ENCODE measurements around the gene HHAT.
"Not testable (repeated sequence)": the region's sequence is repeated elsewhere in the genome, so short reads cannot be mapped to it uniquely, and the experiment has no call there.

Gene HHAT

DNA sequence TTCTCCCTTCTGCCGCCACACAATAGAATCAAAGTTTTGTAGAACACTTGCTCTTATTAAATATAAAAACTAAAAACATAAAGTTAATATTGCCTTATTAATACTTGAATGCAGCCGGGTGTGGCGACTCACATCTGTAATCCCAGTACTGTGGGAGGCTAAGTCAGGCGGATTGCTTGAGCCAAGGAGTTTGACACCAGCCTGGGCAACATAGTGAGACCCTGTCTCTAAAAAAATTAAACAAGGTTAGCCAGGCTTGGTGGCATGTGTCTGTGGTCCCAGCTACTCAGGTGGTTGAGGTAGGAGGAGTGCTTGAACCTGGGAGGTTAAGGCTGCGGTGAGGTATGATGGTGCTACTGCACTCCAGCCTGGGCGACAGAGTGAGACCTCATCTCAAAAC is 13.2 kb upstream of the HHAT start:
- no peak for DNase-seq

DNA sequence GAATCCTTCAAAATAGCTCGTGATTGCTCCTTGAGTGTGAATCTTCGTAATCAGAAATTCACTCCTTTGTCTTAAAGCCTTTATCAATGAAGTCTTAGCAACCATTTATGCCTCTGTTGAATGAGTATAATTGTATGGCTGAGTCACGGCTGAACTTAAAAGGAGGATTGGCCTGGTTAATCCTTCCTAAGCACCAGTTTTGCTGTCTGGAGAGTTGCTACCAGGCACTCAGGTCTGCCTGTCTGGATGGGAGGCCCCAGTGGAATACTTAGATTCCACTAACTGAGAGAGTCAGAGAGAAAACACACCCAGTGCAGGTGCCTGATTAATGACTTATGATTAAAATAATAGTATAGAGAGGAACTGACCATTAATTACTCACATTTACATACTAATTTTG is 7.6 kb upstream of the HHAT start:
- no peak for DNase-seq

DNA sequence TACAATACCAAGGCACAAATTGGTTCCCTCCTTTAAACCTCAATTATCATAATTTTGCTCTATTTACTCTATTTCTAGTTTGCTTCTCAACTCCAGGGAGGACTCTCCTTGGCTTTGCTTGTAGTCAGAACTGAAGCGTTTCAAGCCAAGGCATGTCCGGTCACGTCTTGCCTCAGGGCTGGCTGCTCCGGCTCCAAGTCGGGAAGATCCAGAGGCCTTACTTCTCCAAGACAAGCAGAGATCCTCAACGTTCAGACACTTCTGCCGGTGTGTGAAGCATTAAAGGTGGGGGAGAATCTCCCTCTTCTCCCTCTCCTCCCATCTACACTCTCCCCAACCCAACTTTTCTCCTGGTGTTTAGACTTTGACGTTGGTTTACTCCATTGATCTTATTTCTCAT is 7.2 kb upstream of the HHAT start:
- DNase-seq: no peak

DNA sequence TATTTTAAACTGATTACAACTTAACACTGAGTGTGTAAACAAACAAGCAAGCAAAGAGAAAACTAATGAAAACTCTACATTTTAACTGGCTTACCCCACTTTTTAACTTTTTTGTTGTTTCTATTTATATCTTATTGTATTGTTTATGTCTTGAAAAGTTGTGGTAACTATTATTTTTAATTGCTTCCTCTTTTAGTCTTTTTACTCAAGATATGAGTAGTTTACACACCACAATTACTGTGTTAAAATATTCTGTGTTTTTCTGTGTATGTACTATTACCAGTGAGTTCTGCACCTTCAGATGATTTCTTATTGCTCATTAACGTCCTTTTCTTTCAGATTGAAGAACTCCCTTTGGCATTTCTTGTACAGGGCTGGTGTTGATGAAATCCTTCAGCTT is 4.7 kb upstream of the HHAT start:
- DNase-seq: no peak

DNA sequence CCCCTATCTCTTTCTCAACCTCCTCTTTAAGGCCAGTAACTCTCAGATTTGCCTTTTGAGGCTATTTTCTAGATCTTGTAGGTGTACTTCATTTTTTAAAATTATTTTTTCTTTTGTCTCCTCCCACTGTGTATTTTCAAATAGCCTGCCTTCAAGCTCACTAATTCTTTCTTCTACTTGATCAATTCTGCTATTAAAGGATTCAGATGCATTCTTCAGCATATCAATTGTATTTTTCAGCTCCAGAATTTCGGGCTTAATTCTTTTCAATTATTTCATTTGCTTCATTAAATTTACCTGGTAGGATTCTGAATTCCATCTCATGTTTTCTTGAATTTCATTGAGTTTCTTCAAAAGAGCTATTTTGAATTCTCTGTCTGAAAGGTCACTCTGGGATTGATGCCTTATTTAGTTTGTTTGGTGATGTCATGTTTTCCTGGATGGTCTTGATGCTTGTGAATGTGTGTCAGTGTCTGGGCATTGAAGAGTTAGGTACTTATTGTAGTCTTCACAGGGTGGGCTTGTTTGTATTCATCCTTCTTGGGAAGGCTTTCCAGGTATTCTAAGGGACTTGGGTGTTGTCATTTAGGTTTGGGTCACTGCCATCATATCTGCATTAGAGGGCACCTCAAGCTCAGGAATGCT is 3.6 kb upstream of the HHAT start:
- no peak for DNase-seq

DNA sequence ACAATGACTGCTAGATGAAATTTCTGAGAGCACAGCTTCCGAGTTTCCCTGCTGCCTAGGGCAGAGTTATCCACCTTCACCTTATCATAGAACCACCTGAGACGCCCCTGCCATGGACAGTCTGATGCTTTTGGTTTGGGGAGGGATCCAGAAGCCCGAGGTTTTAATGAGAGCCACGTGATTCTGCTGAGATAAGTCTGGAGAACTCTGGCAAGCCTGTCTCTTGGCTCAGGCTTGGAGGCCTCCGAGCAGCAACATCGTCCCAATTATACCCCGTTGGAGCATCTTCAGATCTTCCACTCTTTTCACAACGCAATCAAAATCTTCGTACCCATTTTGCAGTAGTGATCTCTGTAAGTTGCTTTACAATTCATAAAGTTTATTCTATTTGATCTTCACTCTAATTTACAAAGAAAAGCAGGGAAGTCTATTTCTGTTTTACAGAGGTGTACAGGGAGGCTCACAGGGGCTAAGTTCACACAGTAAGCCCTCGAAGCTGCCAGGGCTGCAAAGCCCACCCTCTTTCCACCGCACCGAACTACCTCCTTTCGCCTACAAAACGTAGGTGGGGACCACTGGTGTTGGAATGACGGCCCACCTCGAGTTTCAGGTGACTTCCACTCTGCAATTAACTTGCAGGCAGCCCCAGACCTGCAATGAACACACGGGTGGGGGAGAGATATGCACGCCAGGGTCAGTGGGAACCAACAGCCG is 513 bp upstream of the HHAT start:
- DNase-seq: no peak

DNA sequence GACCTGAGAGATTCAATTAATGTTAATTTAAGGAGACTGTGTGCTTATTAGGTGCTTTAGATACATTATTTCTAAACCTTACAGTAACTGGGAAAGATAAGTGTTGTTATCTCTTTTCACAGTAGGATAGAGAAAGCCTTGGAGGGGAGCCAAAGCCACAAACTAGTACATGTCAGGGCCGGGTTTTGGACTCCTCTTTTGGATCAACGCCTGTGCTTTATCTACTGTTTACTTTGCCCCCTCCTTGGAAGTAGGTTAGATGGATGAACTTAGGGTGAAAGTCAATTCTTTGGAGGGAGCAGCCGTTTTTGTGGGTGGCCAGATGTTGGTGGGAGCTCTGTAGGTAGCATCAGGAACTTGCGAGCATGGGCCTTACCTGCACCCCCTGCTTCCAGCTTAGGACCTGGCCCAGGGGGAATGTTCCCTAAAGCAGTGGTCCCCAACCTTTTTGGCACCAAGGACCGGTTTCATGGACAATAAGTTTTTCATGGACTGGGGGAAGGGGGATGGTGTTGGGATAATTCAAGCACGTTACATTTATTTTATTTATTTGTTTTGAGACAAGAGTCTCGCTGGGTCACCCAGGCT is 1.7 kb downstream of the HHAT start:
- DNase-seq: no peak

DNA sequence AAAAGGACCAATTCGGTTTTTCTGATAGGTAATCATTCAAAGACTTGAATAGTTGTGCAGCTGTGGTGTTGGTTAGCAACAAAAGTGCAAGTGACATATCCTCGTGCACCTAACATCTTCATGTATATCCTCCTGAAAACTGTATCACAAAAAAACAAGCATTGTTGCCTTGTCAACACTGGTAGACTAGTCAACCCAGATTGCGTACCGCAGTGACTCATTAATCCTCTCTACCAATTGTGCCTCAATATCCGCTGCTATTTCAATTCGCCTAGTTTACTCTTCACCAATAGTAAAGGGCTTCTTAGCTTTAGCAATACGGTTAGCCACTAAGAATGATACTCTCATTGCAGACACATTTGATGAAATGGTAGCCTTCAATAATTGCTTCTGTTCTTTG is 3.5 kb downstream of the HHAT start:
- DNase-seq: no peak

DNA sequence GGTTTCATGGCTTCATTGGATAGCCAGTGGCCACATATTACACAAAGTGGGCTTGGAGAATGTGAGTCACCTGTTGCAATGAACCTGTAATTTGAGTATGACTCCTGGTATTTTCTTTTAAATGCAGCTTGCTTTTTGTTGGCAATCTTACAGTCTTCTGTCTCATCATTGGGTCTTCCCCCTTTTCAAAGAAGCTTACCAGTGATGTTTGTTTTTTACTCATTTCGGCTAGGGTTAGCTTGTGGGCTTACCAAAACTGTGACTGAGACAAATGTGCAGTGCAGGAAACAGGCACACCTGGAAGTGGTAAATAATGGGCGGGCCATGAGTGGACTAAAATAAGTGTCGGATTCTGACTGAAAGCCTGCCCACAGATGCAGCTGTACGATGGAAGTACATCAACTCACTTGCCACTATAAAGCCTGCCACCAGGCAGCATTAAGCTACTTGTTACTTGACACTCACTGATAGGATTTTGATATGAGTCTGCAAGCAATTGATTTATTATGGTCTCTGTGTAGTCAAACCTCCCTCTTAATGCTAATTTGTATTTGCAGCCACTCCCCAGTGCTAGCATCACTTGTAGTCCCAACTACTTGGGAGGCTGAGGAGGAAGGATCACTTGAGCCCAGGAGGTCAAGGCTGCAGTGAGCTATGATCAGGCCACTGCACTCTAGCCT is 4.2 kb downstream of the HHAT start:
- no peak for DNase-seq

DNA sequence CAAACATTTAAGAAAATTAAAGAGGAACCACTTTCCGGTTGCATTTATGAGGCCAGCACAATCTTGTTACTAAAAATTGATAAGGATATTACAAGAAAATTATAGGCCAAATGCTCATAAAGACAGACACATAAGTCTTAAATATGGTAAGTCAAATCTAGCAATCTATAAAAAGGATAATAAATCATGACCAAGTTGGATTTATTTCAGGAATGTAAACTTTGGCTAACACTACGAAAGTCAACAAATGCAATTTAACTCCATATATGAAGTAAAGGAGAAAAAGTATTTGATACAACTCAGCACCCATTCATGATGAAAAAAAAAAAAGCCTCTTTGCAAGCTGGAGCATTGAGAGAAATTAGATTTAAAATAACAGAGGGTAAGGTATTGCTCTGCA is 6.3 kb downstream of the HHAT start:
- DNase-seq: no peak

DNA sequence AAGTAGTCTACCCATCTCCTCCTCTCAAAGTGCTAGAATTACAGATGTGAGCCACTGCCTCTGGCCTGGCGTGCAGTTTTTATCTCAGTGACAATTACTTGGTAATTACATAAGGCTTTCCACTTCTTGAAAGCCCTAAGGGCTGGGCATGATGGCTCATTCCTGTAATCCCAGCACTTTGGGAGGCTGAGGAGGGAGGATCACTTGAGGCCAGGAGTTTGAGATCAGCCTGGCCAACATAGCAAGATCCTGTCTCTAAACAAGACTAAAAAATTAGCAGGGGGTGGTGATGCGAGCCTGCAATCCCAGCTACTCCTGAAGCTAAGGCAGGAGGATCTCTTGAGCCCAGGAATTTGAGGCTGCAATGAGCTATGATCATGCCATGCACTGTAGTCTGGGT is 7.7 kb downstream of the HHAT start:
- no peak for DNase-seq

DNA sequence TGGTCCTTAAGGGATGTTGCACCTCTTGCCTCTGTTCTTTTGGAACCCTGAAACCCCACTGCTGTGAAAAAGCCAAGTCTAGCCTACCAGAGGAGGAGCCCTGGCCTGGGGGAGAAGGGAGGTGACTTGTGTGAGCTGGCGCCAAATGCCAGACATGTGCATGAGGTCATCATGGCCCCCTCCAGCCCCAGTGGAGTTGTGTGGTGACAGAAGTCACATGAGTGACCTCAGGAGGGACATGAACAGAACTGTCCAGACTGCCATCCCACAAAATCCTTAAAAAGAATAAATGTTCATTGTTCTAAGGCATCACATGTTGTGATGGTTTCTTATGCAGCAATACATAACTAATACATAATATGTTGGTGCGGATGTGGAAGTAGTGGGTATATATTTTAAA is 10.8 kb downstream of the HHAT start:
- DNase-seq: no peak

DNA sequence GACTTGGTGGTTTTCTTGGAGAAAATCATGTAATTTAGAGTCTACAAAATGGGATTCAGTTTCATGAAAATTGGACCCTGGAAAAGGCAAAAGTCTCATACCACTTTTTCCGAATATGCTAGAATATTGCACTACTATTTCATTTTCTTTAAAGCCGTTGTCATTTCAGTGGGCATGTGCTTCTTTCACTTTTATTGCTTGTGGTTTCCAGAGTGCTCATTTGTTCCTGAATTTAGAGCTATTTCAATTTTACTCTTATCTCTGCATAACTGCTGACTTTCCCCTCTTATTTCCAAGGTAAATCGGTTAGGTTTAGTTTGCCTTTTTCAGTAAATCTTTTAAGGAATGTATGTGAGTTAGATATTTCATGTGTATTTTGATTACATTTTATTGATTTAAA is 11.6 kb downstream of the HHAT start:
- no peak for DNase-seq

DNA sequence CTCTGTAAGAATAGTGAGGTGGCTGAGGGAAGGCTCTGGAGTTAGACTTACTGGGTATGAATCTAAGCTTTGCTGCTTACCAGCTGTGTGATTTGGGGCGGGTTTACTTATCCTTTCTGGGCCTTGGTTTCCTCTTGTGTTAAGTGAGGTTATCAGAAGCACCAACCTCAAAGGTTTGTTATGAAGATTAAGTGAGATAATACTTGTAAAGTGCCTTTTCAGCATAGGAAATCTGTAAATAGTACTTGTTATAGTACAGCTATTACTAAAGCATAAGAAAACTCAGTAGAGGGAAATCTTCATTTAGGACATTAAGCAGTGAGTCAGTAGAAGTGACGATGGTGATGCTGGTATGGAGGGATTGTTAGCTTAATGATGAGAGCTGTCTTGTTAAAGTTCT is 12.1 kb downstream of the HHAT start:
- no peak for DNase-seq

DNA sequence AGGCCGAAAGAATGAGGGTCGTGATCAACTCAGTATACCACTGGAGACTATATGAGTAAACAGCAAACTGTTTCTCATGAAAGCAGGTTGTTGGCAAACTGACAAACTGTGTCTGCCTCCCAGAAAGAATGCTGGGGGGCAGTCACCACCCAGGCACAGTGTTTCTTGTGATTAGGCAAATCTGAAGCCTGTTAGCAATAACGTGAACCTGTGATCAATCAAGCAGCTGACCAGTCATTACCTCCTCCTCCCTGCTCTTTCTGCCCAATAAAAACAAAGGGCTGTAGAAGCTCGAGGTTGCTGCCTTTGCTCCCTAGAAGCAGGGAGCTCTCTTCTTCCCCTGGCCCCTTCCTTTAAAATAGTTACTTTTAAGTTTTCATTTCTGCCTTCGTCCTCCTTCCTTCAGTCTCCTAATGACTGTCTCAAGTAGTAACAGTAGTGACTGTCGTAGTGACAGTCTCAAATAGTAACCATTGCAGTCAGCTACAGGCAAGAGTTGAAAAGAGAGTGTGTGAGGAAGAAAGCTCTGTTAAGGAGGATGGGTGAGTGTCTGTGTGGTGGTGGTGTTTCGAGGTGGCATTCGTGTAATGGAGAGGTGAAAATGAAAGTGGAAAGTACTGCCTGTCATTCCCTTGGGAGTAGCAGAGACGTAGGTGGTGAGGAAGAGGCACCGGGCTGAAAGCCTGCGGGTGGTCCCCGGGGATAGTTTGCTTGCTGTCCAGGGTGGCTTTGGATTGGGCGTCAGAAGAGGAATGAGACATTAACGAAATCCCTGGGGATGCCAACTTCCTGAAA is 14.5 kb downstream of the HHAT start:
- DNase-seq: no peak

DNA sequence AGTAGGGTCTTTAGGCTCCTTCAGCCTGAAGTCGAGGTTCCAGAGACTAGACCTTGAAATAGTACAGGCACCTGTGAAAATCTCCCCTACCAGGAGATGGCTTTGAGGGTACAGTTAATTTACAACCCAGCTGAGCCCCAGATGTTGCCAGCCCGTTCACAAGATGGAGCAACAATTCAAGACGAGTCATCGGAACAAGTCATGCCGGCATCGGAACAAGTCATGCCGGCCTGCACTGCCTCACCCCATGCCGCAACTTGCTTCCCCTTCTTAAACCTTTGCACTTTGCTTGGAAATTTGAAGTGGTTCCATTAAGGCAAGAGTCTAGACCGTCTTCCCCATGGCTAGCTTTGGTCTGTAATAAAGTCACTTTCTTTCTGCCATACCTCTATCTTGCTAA is 16.0 kb downstream of the HHAT start:
- DNase-seq: no peak

DNA sequence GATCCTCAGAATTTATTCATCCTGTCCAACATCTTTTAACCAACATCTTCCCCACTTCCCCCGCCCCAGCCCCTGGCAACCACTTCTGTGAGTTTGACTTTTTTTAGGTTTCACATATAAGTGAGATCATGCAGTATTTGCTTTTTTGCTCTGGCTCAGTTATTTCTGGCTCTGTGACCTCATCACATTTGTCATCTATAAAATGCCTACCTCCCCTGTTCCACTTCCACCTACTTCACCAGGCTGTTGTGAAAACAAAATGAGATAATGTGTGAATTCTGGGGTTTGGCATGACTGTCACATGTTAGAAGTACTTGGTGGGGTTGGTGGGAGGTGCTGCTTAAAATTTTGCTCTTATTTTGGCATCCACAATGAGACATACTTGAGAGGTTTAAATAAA is 18.4 kb downstream of the HHAT start:
- no peak for DNase-seq

DNA sequence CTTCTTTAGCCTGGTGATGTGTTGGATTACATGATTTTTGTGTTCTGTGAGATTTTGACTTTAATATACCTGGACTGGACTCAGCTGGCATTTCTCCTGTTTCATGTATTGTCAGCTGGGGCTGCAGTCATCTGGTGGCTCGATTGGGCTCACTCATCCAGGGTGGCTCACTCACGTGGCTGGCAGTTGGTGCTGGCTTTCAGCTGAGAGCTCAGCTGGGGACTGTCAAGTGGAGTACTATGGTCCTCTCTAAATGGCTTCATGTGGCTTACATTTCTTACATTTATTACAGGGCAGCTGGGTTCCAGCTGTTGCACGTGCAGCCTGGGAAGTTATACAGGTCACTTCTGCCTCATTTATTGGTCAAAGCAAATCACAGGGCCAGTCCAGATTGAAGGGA is 22.8 kb downstream of the HHAT start:
- no peak for DNase-seq

DNA sequence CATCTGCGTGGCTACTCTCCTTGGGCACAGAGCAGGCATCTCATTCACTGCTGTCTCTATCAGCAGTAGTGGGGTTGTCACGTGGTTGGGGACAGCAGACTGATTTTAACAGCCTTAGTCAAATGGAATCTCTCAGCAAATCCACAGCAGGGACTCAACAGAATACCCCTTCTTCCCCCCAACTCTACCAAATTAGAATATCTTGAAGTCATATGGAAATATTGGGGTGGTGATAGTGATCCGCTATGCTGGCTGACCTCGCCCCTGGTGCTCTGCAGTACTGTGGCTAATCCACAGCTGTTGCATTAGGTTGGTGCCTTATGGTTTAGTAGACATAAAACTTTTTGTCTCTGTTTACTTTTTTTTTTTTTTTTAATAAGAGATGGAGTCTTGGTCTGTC is 23.9 kb downstream of the HHAT start:
- DNase-seq: no peak

DNA sequence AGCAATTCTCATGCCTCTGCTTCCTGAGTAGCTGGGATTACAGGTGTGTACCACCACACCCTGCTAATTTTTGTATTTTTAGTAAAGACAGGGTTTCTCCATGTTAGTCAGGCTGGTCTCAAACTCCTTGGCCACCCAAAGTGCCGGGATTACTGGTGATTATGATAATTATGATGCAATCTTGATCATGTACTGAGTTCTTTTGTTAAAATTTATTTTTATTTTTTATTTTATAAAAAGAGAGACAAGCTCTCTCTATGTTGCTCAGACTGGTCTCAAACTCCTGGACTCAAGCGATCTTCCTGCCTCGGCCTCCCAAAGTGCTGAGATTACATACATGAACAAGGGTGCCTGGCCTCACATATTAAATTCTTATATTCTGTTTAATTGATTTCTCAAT is 25.6 kb downstream of the HHAT start:
- not testable (repeated sequence) for DNase-seq

DNA sequence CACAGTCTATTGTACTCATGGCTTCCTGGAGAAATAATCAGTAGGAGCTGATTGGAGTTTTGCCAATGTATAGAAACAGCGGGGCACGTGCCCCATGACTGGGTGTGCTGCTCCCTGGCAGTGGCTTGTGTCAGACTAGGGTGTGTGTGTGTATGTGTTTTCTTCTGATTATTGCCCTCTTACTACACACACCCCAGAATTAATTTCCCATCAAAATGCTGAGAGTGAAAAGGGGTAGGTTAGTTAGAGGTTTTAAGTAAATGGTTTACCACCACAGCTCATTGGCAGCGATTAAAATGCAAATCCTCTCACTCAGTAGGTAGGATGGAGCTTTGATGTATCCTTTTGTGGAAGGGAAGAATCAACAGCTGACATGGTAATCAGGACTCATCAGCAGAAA is 29.9 kb downstream of the HHAT start:
- DNase-seq: no peak

DNA sequence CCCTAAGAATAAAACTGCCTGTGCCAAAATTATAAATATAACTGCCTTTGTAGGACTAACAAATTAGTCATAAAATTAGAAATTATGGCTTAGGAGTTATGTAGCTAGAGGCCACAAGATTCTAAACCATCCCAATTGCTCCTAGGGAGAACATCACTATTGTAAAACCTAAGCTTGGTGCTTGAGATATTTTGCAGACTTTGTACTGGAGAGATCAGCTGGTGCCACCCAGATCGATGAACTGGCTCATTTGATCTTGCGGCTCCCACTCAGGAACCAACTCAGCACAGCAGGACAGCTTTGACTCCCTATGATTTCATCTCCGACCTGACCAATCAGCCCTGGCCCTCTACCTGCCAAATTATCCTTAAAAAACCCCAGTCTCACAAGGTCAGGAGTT is 30.6 kb downstream of the HHAT start:
- no peak for DNase-seq

DNA sequence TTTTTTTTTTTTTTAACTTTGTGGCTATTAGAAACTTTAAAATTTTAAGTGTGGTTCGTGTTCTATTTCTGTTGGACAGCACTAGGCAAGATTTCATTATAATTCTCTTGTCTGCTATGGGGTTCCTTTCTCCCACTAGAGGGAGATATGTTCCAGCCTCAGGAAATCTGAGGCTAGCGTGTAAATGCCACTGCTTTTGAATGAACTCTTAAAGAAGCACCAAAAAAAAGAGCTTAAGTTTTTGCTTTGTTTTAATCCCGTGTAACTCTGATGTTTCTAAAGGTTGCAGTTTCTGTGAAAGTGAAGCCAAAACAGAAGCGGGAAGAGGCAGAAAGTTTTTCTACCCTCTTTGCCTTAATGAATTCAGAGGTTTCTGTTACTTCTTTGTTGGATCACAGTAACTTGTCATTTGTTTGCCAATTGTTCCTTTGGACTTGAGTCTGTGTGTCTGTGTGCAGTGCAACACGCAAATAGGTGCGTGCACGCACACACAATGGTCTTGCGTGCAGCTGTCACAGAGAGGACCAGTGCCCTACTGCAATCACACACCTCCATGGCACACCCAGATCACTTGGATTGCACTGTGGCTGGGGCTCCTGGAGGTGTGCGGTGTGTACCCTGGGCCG is 32.3 kb downstream of the HHAT start:
- DNase-seq: no peak
